ENCODE results near the gene CLDN14. TPM values are rescaled to one million over a fixed set of nuclear protein-coding genes. Genes with fewer than 3 reads are reported as not detected.
A peak's percentile ranks its signal among the peaks of the same experiment; 100 is the strongest.

The CLDN14 gene
- total RNA-seq, 2 donors from 2014 or later: not detected

- intact Hi-C loops (cut with DNase I): loop anchor here (5.0 kb wide), 1 partner anchor 424 kb away; no protein-coding TSS in a partner anchor
- no peak overlapping the region for H3K27ac ChIP-seq
- no peaks in the 10 kb centered on the region for H3K9me3 ChIP-seq
- H3K4me3 ChIP-seq: no peak overlapping the region
- H3K36me3 ChIP-seq: no peaks in the 10 kb centered on the region
- DNase-seq (ENCODE audit: low spot score): no peak
- TF ChIP-seq, protein P1, sequence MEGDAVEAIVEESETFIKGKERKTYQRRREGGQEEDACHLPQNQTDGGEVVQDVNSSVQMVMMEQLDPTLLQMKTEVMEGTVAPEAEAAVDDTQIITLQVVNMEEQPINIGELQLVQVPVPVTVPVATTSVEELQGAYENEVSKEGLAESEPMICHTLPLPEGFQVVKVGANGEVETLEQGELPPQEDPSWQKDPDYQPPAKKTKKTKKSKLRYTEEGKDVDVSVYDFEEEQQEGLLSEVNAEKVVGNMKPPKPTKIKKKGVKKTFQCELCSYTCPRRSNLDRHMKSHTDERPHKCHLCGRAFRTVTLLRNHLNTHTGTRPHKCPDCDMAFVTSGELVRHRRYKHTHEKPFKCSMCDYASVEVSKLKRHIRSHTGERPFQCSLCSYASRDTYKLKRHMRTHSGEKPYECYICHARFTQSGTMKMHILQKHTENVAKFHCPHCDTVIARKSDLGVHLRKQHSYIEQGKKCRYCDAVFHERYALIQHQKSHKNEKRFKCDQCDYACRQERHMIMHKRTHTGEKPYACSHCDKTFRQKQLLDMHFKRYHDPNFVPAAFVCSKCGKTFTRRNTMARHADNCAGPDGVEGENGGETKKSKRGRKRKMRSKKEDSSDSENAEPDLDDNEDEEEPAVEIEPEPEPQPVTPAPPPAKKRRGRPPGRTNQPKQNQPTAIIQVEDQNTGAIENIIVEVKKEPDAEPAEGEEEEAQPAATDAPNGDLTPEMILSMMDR (IDR thresholded peaks at IDR 0.05): no peak
- TF ChIP-seq POLR2AphosphoS5 (IDR thresholded peaks at IDR 0.05) (no peak), POLR2A (IDR thresholded peaks at IDR 0.05) (no peak)
- peaks cover 24% of the 10 kb centered on the region for H3K4me1 ChIP-seq (replicated peaks)
- no peaks in the 10 kb centered on the region for H3K27me3 ChIP-seq (replicated peaks; ENCODE audit: insufficient read depth)
- whole genome bisulfite sequencing: 92% methylated on average over 1 of the region's 1 CpG
These were observed 33.5 kb upstream of the CLDN14 start for GRCh38 chr21:36513430-36513829.

- no peak for DNase-seq (ENCODE audit: low spot score)
- Histone ChIP-seq H3K27me3 (replicated peaks; ENCODE audit: insufficient read depth) (no peaks in the 10 kb centered on the region), H3K4me1 (replicated peaks) (peaks cover 29% of the 10 kb centered on the region), H3K36me3 (no peaks in the 10 kb centered on the region), H3K4me3 (no peak overlapping the region), H3K27ac (no peak overlapping the region), H3K9me3 (no peaks in the 10 kb centered on the region)
- WGBS: 78% methylated on average over 5 of the region's 5 CpGs
- intact Hi-C loops (cut with DNase I): loop anchor here (5.0 kb wide), 1 partner anchor 424 kb away; no protein-coding TSS in a partner anchor
- TF ChIP-seq, protein P1 (IDR thresholded peaks at IDR 0.05): no peak
- TF ChIP-seq POLR2AphosphoS5 (IDR thresholded peaks at IDR 0.05): no peak
- TF ChIP-seq POLR2A (IDR thresholded peaks at IDR 0.05): no peak
These were observed 33.0 kb upstream of the CLDN14 start for GRCh38 chr21:36512971-36513370.

- TF ChIP-seq POLR2A (IDR thresholded peaks at IDR 0.05): no peak
- TF ChIP-seq, protein P1 (IDR thresholded peaks at IDR 0.05): no peak
- WGBS: 79% methylated on average over 5 of the region's 5 CpGs
These were observed 31.7 kb upstream of the CLDN14 start for GRCh38 chr21:36511484-36512220.

DNA sequence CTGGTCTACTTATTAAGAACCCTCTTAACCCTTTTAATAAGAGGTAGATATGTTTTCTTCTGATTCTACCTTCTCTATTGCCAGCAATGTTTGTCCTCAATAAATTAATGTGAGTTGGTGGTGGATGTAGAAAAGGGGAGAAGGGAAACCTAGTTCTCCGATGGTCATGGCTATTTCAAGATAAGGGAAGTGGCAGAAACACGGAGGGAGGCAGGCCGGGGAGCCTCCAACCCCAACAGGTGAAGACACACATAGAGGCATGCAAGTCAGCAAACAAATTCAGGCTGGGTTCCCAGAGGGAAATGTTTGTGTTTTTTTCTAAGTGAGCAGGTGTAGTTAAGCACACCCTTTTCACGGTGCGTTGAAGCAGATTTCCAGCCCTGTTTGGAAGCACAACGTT, 31.0 kb upstream of the CLDN14 start:
- TF ChIP-seq POLR2AphosphoS5 (IDR thresholded peaks at IDR 0.05) (no peak), POLR2A (IDR thresholded peaks at IDR 0.05) (no peak)
- TF ChIP-seq, protein P1 (IDR thresholded peaks at IDR 0.05): no peak
- no peak for DNase-seq (ENCODE audit: low spot score)
- Histone ChIP-seq H3K27ac (peak overlapping the region; percentile 87 to 92), H3K4me1 (replicated peaks) (peaks cover 31% of the 10 kb centered on the region), H3K9me3 (no peaks in the 10 kb centered on the region), H3K27me3 (replicated peaks; ENCODE audit: insufficient read depth) (no peaks in the 10 kb centered on the region), H3K4me3 (no peak overlapping the region), H3K36me3 (no peaks in the 10 kb centered on the region)
- intact Hi-C loops (cut with DNase I): loop anchor here (5.0 kb wide), 1 partner anchor 426 kb away; no protein-coding TSS in a partner anchor
- 55% methylated on average over 6 of the region's 6 CpGs for WGBS

More at GRCh38 chr21:36511484-36512220, 31.7 kb upstream of the CLDN14 start:
- H3K27me3 ChIP-seq (replicated peaks; ENCODE audit: insufficient read depth): no peaks in the 10 kb centered on the region
- intact Hi-C loops (cut with DNase I): loop anchor here (5.0 kb wide), 1 partner anchor 426 kb away; no protein-coding TSS in a partner anchor
- H3K4me1 ChIP-seq (replicated peaks): peaks cover 31% of the 10 kb centered on the region
- H3K4me3 ChIP-seq: no peak overlapping the region
- DNase-seq (ENCODE audit: low spot score): no peak
- H3K27ac ChIP-seq: peak overlapping the region; percentile 87 to 92
- H3K9me3 ChIP-seq: no peaks in the 10 kb centered on the region
- no peaks in the 10 kb centered on the region for H3K36me3 ChIP-seq

Data from prostate gland (tissue), 2 donors.